Neural crest cell (in vitro differentiated cells): ENCODE measurements around the gene CNDP2. TPM values are rescaled to one million over a fixed set of nuclear protein-coding genes. Genes with fewer than 3 reads are reported as not detected.
A peak's percentile ranks its signal among the peaks of the same experiment; 100 is the strongest.

ENCODE experiments used
- DNase-seq: peaks from one replicate; pipeline ENCODE4 v3.0.0; 2021; ENCODE audit warnings: low read depth, mixed read lengths, low spot score
- H3K27ac Mint-ChIP-seq: one replicate; pipeline ENCODE4 v1.8.0; 2021; ENCODE audit warnings: mild to moderate bottlenecking, mixed read lengths; ENCODE audit not compliant: unreplicated experiment
- H3K27me3 Mint-ChIP-seq: 2 replicates; pipeline ENCODE4 v1.8.0; 2021; ENCODE audit warnings: low read depth, mild to moderate bottlenecking, mixed read lengths
- H3K36me3 Mint-ChIP-seq: 2 replicates; pipeline ENCODE4 v1.8.0; 2021; ENCODE audit warnings: low read depth, mild to moderate bottlenecking, mixed read lengths
- H3K4me1 Mint-ChIP-seq: 2 replicates; pipeline ENCODE4 v1.8.0; 2021; ENCODE audit warnings: mixed read lengths
- H3K4me3 Mint-ChIP-seq: one replicate; pipeline ENCODE4 v1.8.0; 2021; ENCODE audit warnings: mild to moderate bottlenecking, mixed read lengths
- H3K9me3 Mint-ChIP-seq: 2 replicates; pipeline ENCODE4 v1.8.0; 2021; ENCODE audit warnings: mixed read lengths
- total RNA-seq: library from RNA; stranded (reverse); gene quantifications from 2 replicates; pipeline ENCODE4 v1.2.1, GENCODE V29; 2021
- TF ChIP-seq, protein P1 (sequence below): fragments of 200-600 bp; sonication (generic); conservative IDR thresholded peaks from 2 replicates; pipeline ENCODE4 v1.5.0; 2021; ENCODE audit warnings: antibody characterized with exemption, mild to moderate bottlenecking

CNDP2 gene
- total RNA-seq, 1 donor from 2014 or later: 194 TPM

GRCh38 chr18:74488864-74489263 lies 7.3 kb upstream of the CNDP2 start:
- H3K4me3 Mint-ChIP-seq: no peak overlapping the region
- no peaks in the 10 kb centered on the region for H3K36me3 Mint-ChIP-seq
- DNase-seq: no peak
- peaks cover 2% of the 10 kb centered on the region for H3K9me3 Mint-ChIP-seq
- peaks cover 21% of the 10 kb centered on the region for H3K4me1 Mint-ChIP-seq
- H3K27ac Mint-ChIP-seq: no peak overlapping the region
- peaks cover 4% of the 10 kb centered on the region for H3K27me3 Mint-ChIP-seq
- TF ChIP-seq, protein P1, sequence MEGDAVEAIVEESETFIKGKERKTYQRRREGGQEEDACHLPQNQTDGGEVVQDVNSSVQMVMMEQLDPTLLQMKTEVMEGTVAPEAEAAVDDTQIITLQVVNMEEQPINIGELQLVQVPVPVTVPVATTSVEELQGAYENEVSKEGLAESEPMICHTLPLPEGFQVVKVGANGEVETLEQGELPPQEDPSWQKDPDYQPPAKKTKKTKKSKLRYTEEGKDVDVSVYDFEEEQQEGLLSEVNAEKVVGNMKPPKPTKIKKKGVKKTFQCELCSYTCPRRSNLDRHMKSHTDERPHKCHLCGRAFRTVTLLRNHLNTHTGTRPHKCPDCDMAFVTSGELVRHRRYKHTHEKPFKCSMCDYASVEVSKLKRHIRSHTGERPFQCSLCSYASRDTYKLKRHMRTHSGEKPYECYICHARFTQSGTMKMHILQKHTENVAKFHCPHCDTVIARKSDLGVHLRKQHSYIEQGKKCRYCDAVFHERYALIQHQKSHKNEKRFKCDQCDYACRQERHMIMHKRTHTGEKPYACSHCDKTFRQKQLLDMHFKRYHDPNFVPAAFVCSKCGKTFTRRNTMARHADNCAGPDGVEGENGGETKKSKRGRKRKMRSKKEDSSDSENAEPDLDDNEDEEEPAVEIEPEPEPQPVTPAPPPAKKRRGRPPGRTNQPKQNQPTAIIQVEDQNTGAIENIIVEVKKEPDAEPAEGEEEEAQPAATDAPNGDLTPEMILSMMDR: no peak

- Mint-ChIP-seq H3K4me3 (no peak overlapping the region), H3K27ac (no peak overlapping the region), H3K9me3 (peaks cover 2% of the 10 kb centered on the region), H3K27me3 (peaks cover 4% of the 10 kb centered on the region), H3K4me1 (peaks cover 19% of the 10 kb centered on the region), H3K36me3 (no peaks in the 10 kb centered on the region)
- TF ChIP-seq, protein P1: no peak
- no peak for DNase-seq
Measured at GRCh38 chr18:74489676-74490075, 6.5 kb upstream of the CNDP2 start.

DNA sequence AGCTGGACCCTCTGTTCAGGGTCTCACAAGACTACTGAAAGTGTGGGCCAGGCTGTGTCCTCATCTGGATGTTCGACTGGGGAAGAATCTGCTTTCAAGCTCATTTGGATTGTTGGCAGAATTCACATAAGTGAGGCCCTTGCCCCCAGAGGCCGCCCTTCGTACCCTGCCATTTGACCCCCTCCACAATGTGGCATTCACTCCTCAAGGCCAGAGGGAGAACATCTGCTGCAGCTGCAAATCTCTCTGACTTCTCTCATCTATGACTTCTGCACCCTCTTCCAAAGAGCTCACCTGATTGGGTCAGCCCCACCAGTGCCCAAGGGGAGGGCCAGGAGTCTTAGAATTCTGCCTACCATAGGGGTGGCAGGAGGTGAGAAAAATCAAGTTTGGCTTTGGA lies 3.9 kb upstream of the CNDP2 start:
- Mint-ChIP-seq H3K4me3 (peak overlapping the region; percentile 29), H3K4me1 (peaks cover 17% of the 10 kb centered on the region), H3K27me3 (peaks cover 4% of the 10 kb centered on the region), H3K9me3 (peaks cover 2% of the 10 kb centered on the region), H3K27ac (no peak overlapping the region), H3K36me3 (no peaks in the 10 kb centered on the region)
- TF ChIP-seq, protein P1: no peak
- no peak for DNase-seq

GRCh38 chr18:74493689-74494088 lies 2.5 kb upstream of the CNDP2 start:
- H3K36me3 Mint-ChIP-seq: no peaks in the 10 kb centered on the region
- peak overlapping the region; percentile 77 for H3K4me3 Mint-ChIP-seq
- H3K27me3 Mint-ChIP-seq: peaks cover 4% of the 10 kb centered on the region
- peaks cover 29% of the 10 kb centered on the region for H3K4me1 Mint-ChIP-seq
- H3K9me3 Mint-ChIP-seq: peaks cover 2% of the 10 kb centered on the region
- H3K27ac Mint-ChIP-seq: no peak overlapping the region
- no peak for DNase-seq
- TF ChIP-seq, protein P1: peak; percentile 70

GRCh38 chr18:74494514-74494913 lies 1.6 kb upstream of the CNDP2 start:
- H3K4me1 Mint-ChIP-seq: peaks cover 37% of the 10 kb centered on the region
- H3K9me3 Mint-ChIP-seq: peaks cover 2% of the 10 kb centered on the region
- peaks cover 4% of the 10 kb centered on the region for H3K27me3 Mint-ChIP-seq
- H3K27ac Mint-ChIP-seq: no peak overlapping the region
- DNase-seq: no peak
- H3K36me3 Mint-ChIP-seq: no peaks in the 10 kb centered on the region
- TF ChIP-seq, protein P1: no peak
- H3K4me3 Mint-ChIP-seq: peak overlapping the region; percentile 78
